ENCODE data around the gene NEBL.

DNA sequence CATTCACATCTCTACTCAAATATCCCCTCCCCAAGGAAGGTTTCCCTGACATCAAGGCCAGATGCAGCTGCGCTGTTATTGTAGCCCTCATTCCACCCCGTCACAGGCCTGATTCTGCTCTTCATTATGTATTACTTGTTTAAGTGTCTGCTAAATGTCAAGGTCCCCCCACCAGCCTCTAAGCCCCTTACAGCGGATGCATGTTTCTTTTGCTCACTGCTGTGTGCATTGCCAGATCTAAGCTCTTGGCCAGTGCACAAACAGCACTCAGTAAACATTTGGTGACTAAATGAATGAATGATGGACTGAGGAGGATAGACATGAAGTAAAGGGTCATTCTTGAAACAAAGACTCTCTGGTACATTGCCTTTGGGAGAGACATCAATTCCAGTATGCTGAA is 90.6 kb downstream of the NEBL start:
- no peak for TF ChIP-seq EZH2 (IDR thresholded peaks at IDR 0.05)
- TF ChIP-seq, protein P1, sequence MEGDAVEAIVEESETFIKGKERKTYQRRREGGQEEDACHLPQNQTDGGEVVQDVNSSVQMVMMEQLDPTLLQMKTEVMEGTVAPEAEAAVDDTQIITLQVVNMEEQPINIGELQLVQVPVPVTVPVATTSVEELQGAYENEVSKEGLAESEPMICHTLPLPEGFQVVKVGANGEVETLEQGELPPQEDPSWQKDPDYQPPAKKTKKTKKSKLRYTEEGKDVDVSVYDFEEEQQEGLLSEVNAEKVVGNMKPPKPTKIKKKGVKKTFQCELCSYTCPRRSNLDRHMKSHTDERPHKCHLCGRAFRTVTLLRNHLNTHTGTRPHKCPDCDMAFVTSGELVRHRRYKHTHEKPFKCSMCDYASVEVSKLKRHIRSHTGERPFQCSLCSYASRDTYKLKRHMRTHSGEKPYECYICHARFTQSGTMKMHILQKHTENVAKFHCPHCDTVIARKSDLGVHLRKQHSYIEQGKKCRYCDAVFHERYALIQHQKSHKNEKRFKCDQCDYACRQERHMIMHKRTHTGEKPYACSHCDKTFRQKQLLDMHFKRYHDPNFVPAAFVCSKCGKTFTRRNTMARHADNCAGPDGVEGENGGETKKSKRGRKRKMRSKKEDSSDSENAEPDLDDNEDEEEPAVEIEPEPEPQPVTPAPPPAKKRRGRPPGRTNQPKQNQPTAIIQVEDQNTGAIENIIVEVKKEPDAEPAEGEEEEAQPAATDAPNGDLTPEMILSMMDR (IDR thresholded peaks at IDR 0.05), result no peak
- no peak for TF ChIP-seq EZH2phosphoT487 (IDR thresholded peaks at IDR 0.05)
